HepG2 (cell line): ENCODE data around the gene EFCAB3. TPM values are rescaled to one million over a fixed set of nuclear protein-coding genes. Genes with fewer than 3 reads are reported as not detected.
"Not testable (repeated sequence)": the region's sequence is repeated elsewhere in the genome, so short reads cannot be mapped to it uniquely, and the experiment has no call there.

Experiments used
- ARHGAP35 ChIP-seq: sonication (generic); formaldehyde crosslinking; IDR thresholded peaks from 2 replicates; pipeline ENCODE4 v1.9.0; 2022; ENCODE audit warnings: mild to moderate bottlenecking, inconsistent platforms, moderate library complexity, missing genetic modification reagents, borderline replicate concordance
- MIER2 ChIP-seq: IDR thresholded peaks from 2 replicates; pipeline ENCODE4 v1.6.1; 2016; ENCODE audit warnings: missing biosample characterization, missing genetic modification reagents
- NAIF1 ChIP-seq: sonication (generic); formaldehyde crosslinking; IDR thresholded peaks from 2 replicates; pipeline ENCODE4 v1.5.0; 2020; ENCODE audit warnings: mild to moderate bottlenecking, missing genetic modification reagents, borderline replicate concordance
- NFAT5 ChIP-seq: sonication (generic); formaldehyde crosslinking; IDR thresholded peaks from 2 replicates; pipeline ENCODE4 v1.4.0; 2020; ENCODE audit warnings: missing genetic modification reagents
- PCBP1 ChIP-seq: fragments of 200-400 bp; formaldehyde crosslinking; IDR thresholded peaks from 2 replicates; pipeline ENCODE4 v1.6.1; 2017; ENCODE audit warnings: mild to moderate bottlenecking, low read depth, low read length, borderline replicate concordance
- SOX13 ChIP-seq, 3 experiments: fragments of 450-650 bp in 1 of 3; sonication (generic) in 1 of 3; formaldehyde crosslinking in 1 of 3; IDR thresholded peaks in 2 of 3; conservative IDR thresholded peaks in 1 of 3; 2 replicates each; pipeline versions ENCODE4 v1.5.0 to v1.6.1; 2016 to 2020; ENCODE audit warnings: antibody characterized with exemption in 1 of 3, mild to moderate bottlenecking in 1 of 3, missing compliant biosample characterization in 1 of 3, missing genetic modification reagents in 1 of 3, moderate library complexity in 1 of 3
- SP2 ChIP-seq: sonication (generic); formaldehyde crosslinking; IDR thresholded peaks from 2 replicates; pipeline ENCODE4 v1.5.1; 2020; ENCODE audit warnings: mild to moderate bottlenecking, missing genetic modification reagents
- ZNF510 ChIP-seq: sonication (generic); formaldehyde crosslinking; IDR thresholded peaks from 2 replicates; pipeline ENCODE4 v1.4.0; 2020; ENCODE audit warnings: low read depth, mild to moderate bottlenecking, missing genetic modification reagents
- ZNF766 ChIP-seq: sonication (generic); formaldehyde crosslinking; IDR thresholded peaks from 2 replicates; pipeline ENCODE4 v1.5.0; 2020; ENCODE audit warnings: missing genetic modification reagents, borderline replicate concordance
- ZNF839 ChIP-seq: sonication (generic); formaldehyde crosslinking; IDR thresholded peaks from 2 replicates; pipeline ENCODE4 v1.4.0; 2020; ENCODE audit warnings: missing genetic modification reagents, mild to moderate bottlenecking, borderline replicate concordance
- ZNF891 ChIP-seq: sonication (generic); formaldehyde crosslinking; IDR thresholded peaks from 2 replicates; pipeline ENCODE4 v1.5.0; 2020; ENCODE audit warnings: mild to moderate bottlenecking, missing genetic modification reagents
- polyA plus RNA-seq, 8 experiments: library from polyadenylated mRNA; depleted of rRNA in 3 of 8; stranded (reverse) in 7 of 8; unstranded in 1 of 8; fragments of >200 nt; fragmentation: Illumina TruSeq in 4 of 8; extraction: Trizol in 4 of 8; gene quantifications; 2 replicates each; pipeline versions ENCODE4 v1.2.1 to v1.2.3, GENCODE V29; 2011 to 2016; ENCODE audit warnings: low read depth in 4 of 8, missing spikeins in 1 of 8, mixed read lengths in 1 of 8; ENCODE audit not compliant: insufficient read depth in 1 of 8
- total RNA-seq, 5 experiments: library from RNA; depleted of rRNA; stranded (reverse); fragments of >200 nt; fragmentation: Illumina TruSeq; extraction: Trizol; gene quantifications; 2 replicates each; pipeline ENCODE4 v1.2.3, GENCODE V29; 2016; ENCODE audit warnings: low read depth in 1 of 5
- TF ChIP-seq, protein P1 (sequence below): IDR thresholded peaks from 2 replicates; pipeline ENCODE4 v1.6.1; 2016; ENCODE audit warnings: missing genetic modification reagents, missing compliant biosample characterization
- TF ChIP-seq, protein P2 (sequence below): sonication (generic); formaldehyde crosslinking; IDR thresholded peaks from 2 replicates; pipeline ENCODE4 v1.4.0; 2020; ENCODE audit warnings: mild to moderate bottlenecking, missing genetic modification reagents
- TF ChIP-seq, protein P3 (sequence below): sonication (generic); formaldehyde crosslinking; IDR thresholded peaks from 2 replicates; pipeline ENCODE4 v1.4.0; 2020; ENCODE audit warnings: missing genetic modification reagents, borderline replicate concordance

Gene EFCAB3
- total and polyA plus RNA-seq, 2 of the 13 experiments (the other 11 are each of a cell fraction or from before 2014, with no cell fraction given) = not detected

GRCh38 chr17:62423647-62424461 is 43.5 kb downstream of the EFCAB3 start, which contains the start of gene METTL2A (continued):
- peak; percentile 51; the same call in 1 of the 2 replicates for TF ChIP-seq ZNF839
- TF ChIP-seq ARHGAP35 (CRISPR knock-in tag) = peak; percentile 86; the same call in 1 of the 2 replicates
- TF ChIP-seq ZNF510 (CRISPR knock-in tag) = peak; percentile 95
- not testable (repeated sequence) for TF ChIP-seq SOX13 (IDR thresholded peaks at IDR 0.05)
- peak in 1 of 2 experiments; percentile 50; a peak in 2 of 4 replicates for TF ChIP-seq SOX13 (CRISPR knock-in tag; conservative IDR thresholded peaks at IDR 0.05 in 1 of 2, IDR thresholded peaks at IDR 0.05 in 1 of 2)
- 0 out of 2 replicates have a peak, but pooled peaks have one; percentile 36 for TF ChIP-seq NFAT5 (CRISPR knock-in tag)
- TF ChIP-seq NAIF1 (CRISPR knock-in tag) = peak; percentile 63; the same call in 1 of the 2 replicates
- TF ChIP-seq PCBP1 = 0 out of 2 replicates have a peak, but pooled peaks have one; percentile 51
- peak; percentile 83; the same call in 1 of the 2 replicates for TF ChIP-seq MIER2 (CRISPR knock-in tag)
- TF ChIP-seq, protein P1, sequence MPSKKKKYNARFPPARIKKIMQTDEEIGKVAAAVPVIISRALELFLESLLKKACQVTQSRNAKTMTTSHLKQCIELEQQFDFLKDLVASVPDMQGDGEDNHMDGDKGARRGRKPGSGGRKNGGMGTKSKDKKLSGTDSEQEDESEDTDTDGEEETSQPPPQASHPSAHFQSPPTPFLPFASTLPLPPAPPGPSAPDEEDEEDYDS = peak; percentile 83
- TF ChIP-seq, protein P2, sequence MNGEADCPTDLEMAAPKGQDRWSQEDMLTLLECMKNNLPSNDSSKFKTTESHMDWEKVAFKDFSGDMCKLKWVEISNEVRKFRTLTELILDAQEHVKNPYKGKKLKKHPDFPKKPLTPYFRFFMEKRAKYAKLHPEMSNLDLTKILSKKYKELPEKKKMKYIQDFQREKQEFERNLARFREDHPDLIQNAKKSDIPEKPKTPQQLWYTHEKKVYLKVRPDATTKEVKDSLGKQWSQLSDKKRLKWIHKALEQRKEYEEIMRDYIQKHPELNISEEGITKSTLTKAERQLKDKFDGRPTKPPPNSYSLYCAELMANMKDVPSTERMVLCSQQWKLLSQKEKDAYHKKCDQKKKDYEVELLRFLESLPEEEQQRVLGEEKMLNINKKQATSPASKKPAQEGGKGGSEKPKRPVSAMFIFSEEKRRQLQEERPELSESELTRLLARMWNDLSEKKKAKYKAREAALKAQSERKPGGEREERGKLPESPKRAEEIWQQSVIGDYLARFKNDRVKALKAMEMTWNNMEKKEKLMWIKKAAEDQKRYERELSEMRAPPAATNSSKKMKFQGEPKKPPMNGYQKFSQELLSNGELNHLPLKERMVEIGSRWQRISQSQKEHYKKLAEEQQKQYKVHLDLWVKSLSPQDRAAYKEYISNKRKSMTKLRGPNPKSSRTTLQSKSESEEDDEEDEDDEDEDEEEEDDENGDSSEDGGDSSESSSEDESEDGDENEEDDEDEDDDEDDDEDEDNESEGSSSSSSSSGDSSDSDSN (CRISPR knock-in tag) = peak; percentile 95
- peak; percentile 87 for TF ChIP-seq ZNF891 (CRISPR knock-in tag)
- TF ChIP-seq SP2 = peak; percentile 54
- TF ChIP-seq ZNF766 (CRISPR knock-in tag) = 0 out of 2 replicates have a peak, but pooled peaks have one; percentile 18
- TF ChIP-seq, protein P3, sequence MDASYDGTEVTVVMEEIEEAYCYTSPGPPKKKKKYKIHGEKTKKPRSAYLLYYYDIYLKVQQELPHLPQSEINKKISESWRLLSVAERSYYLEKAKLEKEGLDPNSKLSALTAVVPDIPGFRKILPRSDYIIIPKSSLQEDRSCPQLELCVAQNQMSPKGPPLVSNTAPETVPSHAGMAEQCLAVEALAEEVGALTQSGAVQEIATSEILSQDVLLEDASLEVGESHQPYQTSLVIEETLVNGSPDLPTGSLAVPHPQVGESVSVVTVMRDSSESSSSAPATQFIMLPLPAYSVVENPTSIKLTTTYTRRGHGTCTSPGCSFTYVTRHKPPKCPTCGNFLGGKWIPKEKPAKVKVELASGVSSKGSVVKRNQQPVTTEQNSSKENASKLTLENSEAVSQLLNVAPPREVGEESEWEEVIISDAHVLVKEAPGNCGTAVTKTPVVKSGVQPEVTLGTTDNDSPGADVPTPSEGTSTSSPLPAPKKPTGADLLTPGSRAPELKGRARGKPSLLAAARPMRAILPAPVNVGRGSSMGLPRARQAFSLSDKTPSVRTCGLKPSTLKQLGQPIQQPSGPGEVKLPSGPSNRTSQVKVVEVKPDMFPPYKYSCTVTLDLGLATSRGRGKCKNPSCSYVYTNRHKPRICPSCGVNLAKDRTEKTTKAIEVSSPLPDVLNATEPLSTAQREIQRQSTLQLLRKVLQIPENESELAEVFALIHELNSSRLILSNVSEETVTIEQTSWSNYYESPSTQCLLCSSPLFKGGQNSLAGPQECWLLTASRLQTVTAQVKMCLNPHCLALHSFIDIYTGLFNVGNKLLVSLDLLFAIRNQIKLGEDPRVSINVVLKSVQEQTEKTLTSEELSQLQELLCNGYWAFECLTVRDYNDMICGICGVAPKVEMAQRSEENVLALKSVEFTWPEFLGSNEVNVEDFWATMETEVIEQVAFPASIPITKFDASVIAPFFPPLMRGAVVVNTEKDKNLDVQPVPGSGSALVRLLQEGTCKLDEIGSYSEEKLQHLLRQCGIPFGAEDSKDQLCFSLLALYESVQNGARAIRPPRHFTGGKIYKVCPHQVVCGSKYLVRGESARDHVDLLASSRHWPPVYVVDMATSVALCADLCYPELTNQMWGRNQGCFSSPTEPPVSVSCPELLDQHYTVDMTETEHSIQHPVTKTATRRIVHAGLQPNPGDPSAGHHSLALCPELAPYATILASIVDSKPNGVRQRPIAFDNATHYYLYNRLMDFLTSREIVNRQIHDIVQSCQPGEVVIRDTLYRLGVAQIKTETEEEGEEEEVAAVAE (CRISPR knock-in tag) = peak; percentile 58
